HG02884 (cell line): ENCODE measurements around the gene WNT9B.
A peak's percentile ranks its signal among the peaks of the same experiment; 100 is the strongest.
"Not testable (repeated sequence)": the region's sequence is repeated elsewhere in the genome, so short reads cannot be mapped to it uniquely, and the experiment has no call there.

Experiments used
- ATAC-seq: cut with Tn5 transposase; IDR thresholded peaks from one replicate; pipeline ENCODE4 v1.9.1; 2021; ENCODE audit warnings: mild to moderate bottlenecking, moderate library complexity; ENCODE audit not compliant: unreplicated experiment

Gene WNT9B

GRCh38 chr17:46903762-46904672 lies 52.6 kb downstream of the WNT9B start:
- ATAC-seq = no peak

GRCh38 chr17:46908068-46908737 lies 56.8 kb downstream of the WNT9B start:
- ATAC-seq = no peak

- ATAC-seq = no peak
Observed at GRCh38 chr17:46910179-46910927, 59.0 kb downstream of the WNT9B start.

GRCh38 chr17:46911311-46911710 lies 59.9 kb downstream of the WNT9B start:
- no peak for ATAC-seq

GRCh38 chr17:46915596-46915995 lies 64.2 kb downstream of the WNT9B start:
- ATAC-seq = no peak

- ATAC-seq = no peak
Observed at GRCh38 chr17:46916211-46916610, 64.8 kb downstream of the WNT9B start.

GRCh38 chr17:46916623-46917022 lies 65.2 kb downstream of the WNT9B start:
- ATAC-seq = no peak

GRCh38 chr17:46917041-46917440 lies 65.7 kb downstream of the WNT9B start:
- no peak for ATAC-seq

GRCh38 chr17:46917516-46917915 lies 66.1 kb downstream of the WNT9B start:
- no peak for ATAC-seq

- ATAC-seq = not testable (repeated sequence)
Observed at GRCh38 chr17:46921962-46922361, 70.6 kb downstream of the WNT9B start.

- ATAC-seq = no peak
Observed at GRCh38 chr17:46922487-46922803, 71.1 kb downstream of the WNT9B start.

GRCh38 chr17:46922804-46923635 lies 71.6 kb downstream of the WNT9B start, which contains the start of gene GOSR2:
TSS of gene GOSR2 (plus strand) at chr17:46923160. CDS start at chr17:46923193, 33 bp downstream.
- ATAC-seq = peak; percentile 83

GRCh38 chr17:46925185-46925868 lies 73.9 kb downstream of the WNT9B start:
- ATAC-seq = no peak

- no peak for ATAC-seq
Observed at GRCh38 chr17:46928467-46929261, 77.3 kb downstream of the WNT9B start.

GRCh38 chr17:46929413-46929812 lies 78.0 kb downstream of the WNT9B start:
- ATAC-seq = no peak

GRCh38 chr17:46930051-46930450 lies 78.7 kb downstream of the WNT9B start:
- ATAC-seq = no peak

- ATAC-seq = no peak
Observed at GRCh38 chr17:46931596-46931995, 80.2 kb downstream of the WNT9B start.

GRCh38 chr17:46935658-46936266 lies 84.4 kb downstream of the WNT9B start:
- no peak for ATAC-seq
